Erythroblast (primary cell): ENCODE results near the gene RELA.

ENCODE experiments used
- GATA1 ChIP-seq: IDR thresholded peaks from 2 replicates; pipeline ENCODE4 v1.6.1; 2011; ENCODE audit warnings: low read depth, mild to moderate bottlenecking, control low read depth, low read length, moderate library complexity
- POLR2A ChIP-seq: IDR thresholded peaks from 2 replicates; pipeline ENCODE4 v1.6.1; 2011; ENCODE audit warnings: mild to moderate bottlenecking, low read length

DNA sequence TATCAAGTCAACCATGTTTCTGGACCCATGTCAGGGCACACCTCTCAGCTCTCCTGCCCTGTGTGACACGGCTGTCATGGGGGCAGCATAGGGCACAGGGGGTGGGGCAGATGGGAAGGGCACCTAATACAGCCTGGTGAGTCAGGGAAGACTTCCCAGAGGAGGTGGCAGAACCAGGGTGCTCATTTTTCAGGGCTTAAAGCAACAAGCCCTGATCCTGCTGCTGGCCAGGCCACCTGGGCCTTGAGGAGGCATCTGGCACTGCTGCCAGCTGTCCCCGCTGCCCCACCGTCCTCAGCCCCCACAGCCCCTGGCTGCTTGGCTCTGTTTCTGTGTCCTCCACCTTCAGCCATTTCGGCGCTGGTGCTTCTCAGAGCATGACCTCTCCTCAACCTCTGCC, 53.1 kb downstream of the RELA start:
- TF ChIP-seq POLR2A = no peak
- TF ChIP-seq GATA1 = no peak
